Measurements from ENCODE around the gene MINPP1. TPM values are rescaled to one million over a fixed set of nuclear protein-coding genes. Genes with fewer than 3 reads are reported as not detected.

MINPP1 gene
- polyA plus RNA-seq, 1 of the 3 experiments (the other 2 are of a cell fraction), result 23.7 TPM

DNA sequence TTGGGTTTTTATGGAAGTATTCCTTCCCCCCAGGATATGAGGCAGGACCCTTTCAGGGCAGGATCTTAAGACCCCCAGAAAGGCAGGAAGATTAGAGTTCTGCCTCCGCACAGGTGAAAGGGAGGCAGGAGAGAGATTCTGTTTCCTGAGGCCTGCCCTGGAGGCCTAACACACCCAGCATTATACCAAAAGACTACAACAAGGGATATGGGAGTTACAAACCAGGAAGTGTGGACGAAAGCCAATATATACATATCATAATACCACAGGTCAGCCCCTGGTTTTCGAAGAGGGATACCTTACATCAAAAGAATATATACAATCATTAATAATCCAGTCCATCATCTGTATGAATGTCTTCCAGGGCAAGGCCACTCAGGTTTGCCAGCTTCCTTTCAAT lies 14.2 kb downstream of the MINPP1 start:
- no peak for DNase-seq
- no peak overlapping the region for H3K4me2 ChIP-seq
- WGBS (ENCODE audit: low lambda C conversion rate), result 89% methylated on average over 3 of the region's 3 CpGs
- no peak overlapping the region for H2AFZ ChIP-seq (ENCODE audit: low read depth)
- POLR2A ChIA-PET, result interaction anchor here (0.9 kb wide), 1 partner anchor 14 kb away, joined by 4 read pairs; no protein-coding TSS in a partner anchor
- H3K27ac ChIP-seq (ENCODE audit: low read depth in 2 of 2, low read length in 1 of 2), result no peak overlapping the region
- CTCF ChIA-PET, result no interaction called here
- no peaks in the 10 kb centered on the region for H3K4me1 ChIP-seq (ENCODE audit: control insufficient read depth in 1 of 2, insufficient read depth in 2 of 2, low read depth in 1 of 2, low read length in 1 of 2)
- TF ChIP-seq, protein P1, sequence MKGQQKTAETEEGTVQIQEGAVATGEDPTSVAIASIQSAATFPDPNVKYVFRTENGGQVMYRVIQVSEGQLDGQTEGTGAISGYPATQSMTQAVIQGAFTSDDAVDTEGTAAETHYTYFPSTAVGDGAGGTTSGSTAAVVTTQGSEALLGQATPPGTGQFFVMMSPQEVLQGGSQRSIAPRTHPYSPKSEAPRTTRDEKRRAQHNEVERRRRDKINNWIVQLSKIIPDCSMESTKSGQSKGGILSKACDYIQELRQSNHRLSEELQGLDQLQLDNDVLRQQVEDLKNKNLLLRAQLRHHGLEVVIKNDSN (IDR thresholded peaks at IDR 0.05; ENCODE audit: borderline replicate concordance, low read depth), result no peak
- TF ChIP-seq, protein P2, sequence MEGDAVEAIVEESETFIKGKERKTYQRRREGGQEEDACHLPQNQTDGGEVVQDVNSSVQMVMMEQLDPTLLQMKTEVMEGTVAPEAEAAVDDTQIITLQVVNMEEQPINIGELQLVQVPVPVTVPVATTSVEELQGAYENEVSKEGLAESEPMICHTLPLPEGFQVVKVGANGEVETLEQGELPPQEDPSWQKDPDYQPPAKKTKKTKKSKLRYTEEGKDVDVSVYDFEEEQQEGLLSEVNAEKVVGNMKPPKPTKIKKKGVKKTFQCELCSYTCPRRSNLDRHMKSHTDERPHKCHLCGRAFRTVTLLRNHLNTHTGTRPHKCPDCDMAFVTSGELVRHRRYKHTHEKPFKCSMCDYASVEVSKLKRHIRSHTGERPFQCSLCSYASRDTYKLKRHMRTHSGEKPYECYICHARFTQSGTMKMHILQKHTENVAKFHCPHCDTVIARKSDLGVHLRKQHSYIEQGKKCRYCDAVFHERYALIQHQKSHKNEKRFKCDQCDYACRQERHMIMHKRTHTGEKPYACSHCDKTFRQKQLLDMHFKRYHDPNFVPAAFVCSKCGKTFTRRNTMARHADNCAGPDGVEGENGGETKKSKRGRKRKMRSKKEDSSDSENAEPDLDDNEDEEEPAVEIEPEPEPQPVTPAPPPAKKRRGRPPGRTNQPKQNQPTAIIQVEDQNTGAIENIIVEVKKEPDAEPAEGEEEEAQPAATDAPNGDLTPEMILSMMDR (IDR thresholded peaks at IDR 0.05), result no peak
- TF ChIP-seq JUND (IDR thresholded peaks at IDR 0.05) (no peak), RXRA (IDR thresholded peaks at IDR 0.05; ENCODE audit: borderline replicate concordance, low read depth) (no peak), EZH2phosphoT487 (IDR thresholded peaks at IDR 0.05; ENCODE audit: borderline replicate concordance, low read depth) (no peak), TCF12 (IDR thresholded peaks at IDR 0.05) (no peak), CHD2 (IDR thresholded peaks at IDR 0.05; ENCODE audit: low read length, partially characterized antibody) (no peak), FOSL2 (IDR thresholded peaks at IDR 0.05; ENCODE audit: borderline replicate concordance, low read depth) (no peak), TEAD4 (IDR thresholded peaks at IDR 0.05; ENCODE audit: borderline replicate concordance, insufficient read depth) (no peak), RCOR1 (IDR thresholded peaks at IDR 0.05; ENCODE audit: low read length) (no peak), FOXM1 (IDR thresholded peaks at IDR 0.05; ENCODE audit: low read depth) (no peak), SMC3 (IDR thresholded peaks at IDR 0.05; ENCODE audit: low read depth, low read length) (no peak), ELF1 (IDR thresholded peaks at IDR 0.05) (no peak)
- TF ChIP-seq, protein P3, sequence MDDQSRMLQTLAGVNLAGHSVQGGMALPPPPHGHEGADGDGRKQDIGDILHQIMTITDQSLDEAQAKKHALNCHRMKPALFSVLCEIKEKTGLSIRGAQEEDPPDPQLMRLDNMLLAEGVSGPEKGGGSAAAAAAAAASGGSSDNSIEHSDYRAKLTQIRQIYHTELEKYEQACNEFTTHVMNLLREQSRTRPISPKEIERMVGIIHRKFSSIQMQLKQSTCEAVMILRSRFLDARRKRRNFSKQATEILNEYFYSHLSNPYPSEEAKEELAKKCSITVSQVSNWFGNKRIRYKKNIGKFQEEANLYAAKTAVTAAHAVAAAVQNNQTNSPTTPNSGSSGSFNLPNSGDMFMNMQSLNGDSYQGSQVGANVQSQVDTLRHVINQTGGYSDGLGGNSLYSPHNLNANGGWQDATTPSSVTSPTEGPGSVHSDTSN (IDR thresholded peaks at IDR 0.05), result no peak
- TF ChIP-seq, protein P4, sequence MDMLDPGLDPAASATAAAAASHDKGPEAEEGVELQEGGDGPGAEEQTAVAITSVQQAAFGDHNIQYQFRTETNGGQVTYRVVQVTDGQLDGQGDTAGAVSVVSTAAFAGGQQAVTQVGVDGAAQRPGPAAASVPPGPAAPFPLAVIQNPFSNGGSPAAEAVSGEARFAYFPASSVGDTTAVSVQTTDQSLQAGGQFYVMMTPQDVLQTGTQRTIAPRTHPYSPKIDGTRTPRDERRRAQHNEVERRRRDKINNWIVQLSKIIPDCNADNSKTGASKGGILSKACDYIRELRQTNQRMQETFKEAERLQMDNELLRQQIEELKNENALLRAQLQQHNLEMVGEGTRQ (IDR thresholded peaks at IDR 0.05; ENCODE audit: borderline replicate concordance, low read depth, low read length), result no peak
- no peaks in the 10 kb centered on the region for H3F3A ChIP-seq (replicated peaks; ENCODE audit: insufficient read depth)
- H3K9me2 ChIP-seq, result no peaks in the 10 kb centered on the region
- H3K79me2 ChIP-seq (ENCODE audit: insufficient read depth), result no peaks in the 10 kb centered on the region
- no peak overlapping the region for H3K4me3 ChIP-seq (ENCODE audit: low read depth in 2 of 2, low read length in 1 of 2)
- H3K9me3 ChIP-seq, result no peaks in the 10 kb centered on the region
- peaks cover 55 to 68% of the 10 kb centered on the region in 2 experiments for H3K36me3 ChIP-seq (replicated peaks in 1 of 2; ENCODE audit: control insufficient read depth in 1 of 2, insufficient read depth in 2 of 2, low read length in 1 of 2)
- no peak overlapping the region for H3K9ac ChIP-seq
- H4K20me1 ChIP-seq (ENCODE audit: insufficient read depth), result no peaks in the 10 kb centered on the region
- no peaks in the 10 kb centered on the region for H3K27me3 ChIP-seq (ENCODE audit: insufficient read depth)

All from SK-N-SH (cell line).